Stimulated activated CD8-positive, alpha-beta memory T cell treated with anti-CD3 and anti-CD28 coated beads, Interleukin-12 subunit alpha, Interleukin-12 subunit beta, amount 100 ng/mL, for 1 hour (primary cell): Measurements from ENCODE around the gene MRPS18B.

Experiments used
- DNase-seq: peaks from one replicate; pipeline ENCODE4 v3.0.0-alpha.2; 2020; ENCODE audit warnings: low read depth

The MRPS18B gene

DNA sequence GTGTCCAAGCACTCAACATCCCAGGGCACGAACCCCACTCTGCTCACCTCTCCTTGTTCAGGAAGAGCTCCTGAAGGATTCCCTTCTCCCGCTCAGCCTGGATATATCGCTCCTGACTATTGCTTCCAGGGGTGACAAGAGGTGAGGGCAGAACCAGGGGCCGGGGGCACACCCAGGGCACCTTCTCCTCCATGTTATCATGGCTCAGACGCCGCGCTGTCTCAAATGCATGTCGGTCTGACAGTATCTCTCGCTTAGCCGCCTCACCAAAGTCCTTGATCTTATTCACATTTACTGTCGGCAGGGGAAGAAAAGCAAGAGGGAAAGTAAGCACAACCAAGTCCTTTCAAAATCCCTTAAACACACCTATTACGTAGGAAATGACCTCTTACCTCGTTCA is 13.7 kb upstream of the MRPS18B start:
- no peak for DNase-seq

DNA sequence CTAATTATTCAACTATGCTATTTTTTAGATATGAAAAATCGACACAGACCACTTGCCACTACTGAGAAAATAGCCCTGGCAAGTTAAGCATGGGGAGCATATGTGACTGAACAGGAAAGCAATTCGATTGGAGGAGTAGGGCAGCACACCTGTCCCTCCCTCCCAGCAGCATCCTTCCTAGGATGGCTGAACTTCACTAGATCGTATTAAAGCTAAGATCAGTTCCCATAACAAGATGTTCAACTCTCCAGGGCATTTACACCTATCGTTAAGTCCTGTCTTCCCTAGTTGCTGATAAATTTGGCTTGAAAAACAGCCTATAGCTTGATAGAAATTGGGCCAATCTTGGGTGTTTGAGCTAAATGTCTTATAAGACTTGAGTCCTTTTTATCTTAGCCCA is 7.6 kb upstream of the MRPS18B start:
- no peak for DNase-seq

DNA sequence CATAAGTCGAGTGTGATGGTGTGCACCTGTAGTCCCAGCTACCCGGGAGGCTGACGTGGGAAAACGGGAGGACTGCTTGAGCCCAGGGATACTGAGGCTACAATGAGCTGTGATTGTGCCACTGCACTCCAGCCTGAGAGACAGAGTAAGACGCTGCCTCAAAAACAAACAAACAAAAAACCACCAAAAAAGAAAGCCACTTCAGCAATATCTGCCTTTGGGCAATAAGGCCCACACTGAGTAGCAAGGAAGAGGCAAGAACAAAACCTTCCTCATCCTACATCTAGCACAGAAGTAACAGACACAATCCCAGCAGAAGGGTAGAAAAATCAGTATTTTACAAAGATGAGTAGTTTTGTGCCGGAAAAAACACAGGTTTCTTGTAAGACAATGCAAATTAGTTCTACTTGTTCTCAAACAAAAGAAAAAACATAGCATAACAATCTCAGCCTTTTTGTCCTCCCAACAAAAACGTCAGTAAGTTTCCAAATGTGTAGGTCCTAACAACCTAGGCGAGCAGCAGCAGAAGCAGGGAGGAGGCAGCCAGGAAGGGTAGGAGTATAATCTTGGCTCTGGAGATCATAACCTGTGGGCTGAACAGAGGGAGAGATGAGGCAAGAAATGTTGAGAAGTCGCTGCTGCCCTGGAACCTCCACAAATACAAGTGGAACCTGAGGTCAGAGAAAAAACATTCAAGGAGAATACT is 6.3 kb upstream of the MRPS18B start:
- no peak for DNase-seq

DNA sequence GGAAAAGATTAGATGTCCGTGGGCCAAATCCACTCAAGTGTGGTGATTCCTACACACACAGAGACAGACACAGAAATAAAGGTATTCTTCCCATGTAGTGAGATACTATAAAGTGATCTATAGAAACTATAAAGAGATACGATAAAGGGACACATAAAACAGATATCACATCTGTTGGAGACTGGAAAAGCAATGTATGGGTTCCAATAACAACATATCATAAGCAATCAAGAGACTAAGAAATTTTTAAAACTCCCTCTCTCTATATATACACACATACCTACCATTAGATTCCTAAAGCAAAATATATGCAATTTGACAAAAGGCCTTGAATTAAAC is 5.8 kb upstream of the MRPS18B start:
- no peak for DNase-seq

DNA sequence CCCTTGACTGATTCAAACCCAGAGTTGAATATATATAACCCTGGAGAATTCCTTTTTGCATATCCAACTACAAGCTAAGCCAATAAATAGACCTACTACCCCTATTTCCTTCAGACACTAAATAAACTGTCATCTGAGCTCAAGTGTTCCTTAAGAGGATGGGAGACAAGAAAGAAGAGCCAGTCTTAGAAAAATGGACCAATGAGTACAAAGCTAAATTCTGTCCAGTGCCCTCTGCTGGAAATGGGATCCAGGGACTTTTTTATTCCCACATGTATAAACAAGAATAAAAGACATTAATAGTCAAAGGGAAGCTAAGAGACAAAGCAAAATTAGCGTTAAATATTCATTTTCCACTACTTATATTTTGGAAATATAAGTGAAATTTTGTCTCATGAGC is 5.4 kb upstream of the MRPS18B start:
- DNase-seq = no peak

DNA sequence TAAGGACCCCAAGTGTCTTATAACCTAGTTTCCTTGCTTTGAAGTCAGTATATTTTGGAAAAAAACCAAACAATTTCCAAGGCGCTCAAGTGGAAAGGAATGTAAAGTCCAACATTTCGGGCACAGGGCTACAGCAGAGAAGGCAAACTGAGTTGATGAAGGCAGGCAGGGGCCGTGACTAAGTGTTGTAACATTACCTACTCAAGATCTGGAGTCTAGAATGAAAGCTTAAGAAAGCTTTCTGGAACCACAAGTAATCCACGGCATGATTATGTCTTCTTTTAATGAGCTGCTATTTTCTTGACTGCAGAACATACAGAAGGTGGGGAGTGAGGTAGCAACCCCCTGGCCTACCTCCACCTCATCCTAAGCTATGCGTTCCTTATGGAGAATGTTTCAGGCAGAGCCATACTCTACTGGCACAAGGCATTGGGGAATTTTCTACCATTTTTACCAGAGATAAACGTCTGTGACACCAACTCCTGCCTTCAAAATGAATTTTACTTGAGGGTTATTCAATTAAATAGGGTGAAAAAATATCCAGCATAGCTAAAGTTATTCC is 4.9 kb upstream of the MRPS18B start:
- DNase-seq = no peak

DNA sequence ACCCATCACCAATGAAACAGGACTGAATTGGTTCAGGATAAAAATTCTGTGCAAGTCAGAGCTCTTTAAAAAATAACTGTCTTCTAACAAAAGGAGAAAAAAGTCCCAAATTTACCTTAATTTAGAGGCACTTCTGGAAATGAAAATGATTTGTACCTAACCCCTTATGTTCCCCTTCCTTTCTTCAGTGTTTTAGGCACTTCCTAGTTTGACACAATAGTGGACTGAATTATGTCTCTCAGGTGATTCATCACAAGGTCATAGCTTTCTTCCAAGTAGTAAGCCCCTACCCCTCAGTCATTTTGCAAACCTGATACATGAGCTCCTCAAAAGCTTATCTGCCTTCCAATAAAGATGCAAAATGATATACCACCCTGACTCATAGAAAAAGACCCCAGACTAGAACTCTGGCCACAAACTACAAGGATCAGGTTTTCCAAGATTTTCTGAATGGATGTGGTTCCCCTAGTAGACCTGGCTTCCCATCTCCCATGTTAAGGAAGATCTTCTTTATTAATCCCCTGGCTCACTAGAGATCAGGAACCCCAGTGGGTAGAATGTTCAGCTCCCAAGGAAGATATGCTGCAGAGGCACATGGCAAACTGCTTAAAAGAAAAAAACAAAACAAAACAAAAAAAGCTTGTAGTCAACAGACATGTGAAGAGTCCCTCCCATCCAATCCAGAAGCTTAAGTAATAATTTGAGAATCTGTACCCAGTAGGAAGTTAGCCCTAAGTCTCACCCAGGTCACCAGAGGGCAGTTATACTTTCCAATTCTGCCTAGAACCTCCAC is 4.2 kb upstream of the MRPS18B start:
- DNase-seq = no peak

DNA sequence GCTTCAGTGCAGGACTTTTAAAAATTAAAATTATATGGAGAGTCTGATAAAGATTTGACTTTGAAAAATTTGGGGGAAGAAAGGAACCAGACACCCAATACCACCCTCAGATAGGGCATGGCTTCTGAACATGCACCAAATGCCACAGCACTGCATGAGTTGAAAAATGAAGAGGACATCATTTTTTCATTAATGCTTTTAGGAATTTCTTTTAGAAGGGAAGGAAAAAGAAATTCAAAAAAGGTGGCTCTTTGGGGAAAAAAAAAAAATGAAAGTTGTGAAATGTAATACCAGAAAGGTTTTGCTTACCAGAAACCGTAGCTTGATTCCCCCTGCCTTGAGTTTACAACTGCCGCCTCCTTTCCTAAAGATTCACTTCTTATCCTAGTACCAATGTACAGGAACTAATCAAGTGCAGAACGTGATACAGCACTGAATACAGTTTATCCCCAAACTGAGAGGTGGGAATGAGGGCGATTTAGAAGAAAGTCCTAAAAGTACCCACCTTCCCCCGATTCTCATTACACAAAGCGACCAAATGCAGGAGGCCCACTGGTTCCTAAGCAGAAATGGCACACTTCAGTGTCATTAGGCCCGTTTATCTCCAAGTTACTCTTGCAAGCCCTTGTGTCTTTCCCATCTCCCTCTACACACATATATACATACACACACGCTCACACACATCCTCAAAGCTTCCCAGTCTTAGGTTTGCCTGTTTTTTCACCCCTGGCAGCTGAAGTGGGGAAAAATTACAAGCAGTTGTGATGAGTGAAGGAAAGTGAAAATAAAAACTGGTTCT is 3.4 kb upstream of the MRPS18B start:
- no peak for DNase-seq

DNA sequence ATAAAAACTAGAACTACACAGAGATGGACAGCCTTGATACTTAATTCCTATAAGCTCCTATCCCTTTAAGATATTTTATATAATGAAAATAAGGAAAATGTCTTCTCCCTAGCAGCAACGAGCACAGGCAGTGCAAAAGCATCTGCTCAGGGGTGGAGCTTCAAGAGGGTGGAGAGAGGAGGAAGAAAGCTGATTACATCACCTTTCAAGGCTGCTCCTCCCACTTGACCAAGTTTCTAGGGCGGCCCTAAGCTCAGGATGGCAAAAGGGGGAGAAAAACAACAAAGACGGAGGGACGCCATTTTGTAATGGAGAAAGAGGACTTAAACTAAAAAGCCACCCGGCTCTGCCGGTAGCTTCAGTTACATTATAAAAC is 2.8 kb upstream of the MRPS18B start:
- DNase-seq = peak; percentile 80

DNA sequence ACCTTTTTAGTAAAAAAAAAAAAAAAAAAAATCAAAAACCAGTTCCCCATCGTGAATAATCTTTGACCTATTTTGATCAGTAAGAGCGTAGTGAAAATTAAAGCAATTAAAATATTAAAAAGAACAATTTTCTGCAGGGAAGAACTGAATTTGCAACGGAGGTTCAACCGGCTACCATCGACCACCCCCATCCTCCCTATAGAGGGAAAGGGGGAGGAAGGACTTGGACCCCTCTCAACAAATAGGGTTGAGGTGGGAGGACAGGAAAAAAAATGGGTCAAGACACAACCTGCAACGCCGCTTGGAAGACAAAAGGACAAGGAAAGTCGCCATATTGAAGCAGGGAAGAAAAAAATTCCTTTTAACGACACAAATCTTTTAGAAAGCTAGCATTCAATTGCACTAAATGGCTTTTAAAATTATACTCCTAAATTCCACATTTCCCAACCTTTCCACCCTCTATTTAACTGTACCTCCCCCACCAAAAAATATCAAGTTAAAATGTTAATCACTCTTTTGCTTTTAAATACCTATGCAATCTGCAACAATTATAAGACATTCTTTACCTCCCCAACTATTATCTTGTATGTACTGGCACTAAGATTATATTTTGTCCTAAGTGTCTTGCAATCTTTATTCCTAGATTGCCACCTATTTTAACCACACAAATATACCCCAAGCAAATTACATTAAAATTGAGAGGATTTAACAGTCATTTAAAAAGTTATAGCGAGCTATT is 2.3 kb upstream of the MRPS18B start:
- DNase-seq = peak; percentile 31

DNA sequence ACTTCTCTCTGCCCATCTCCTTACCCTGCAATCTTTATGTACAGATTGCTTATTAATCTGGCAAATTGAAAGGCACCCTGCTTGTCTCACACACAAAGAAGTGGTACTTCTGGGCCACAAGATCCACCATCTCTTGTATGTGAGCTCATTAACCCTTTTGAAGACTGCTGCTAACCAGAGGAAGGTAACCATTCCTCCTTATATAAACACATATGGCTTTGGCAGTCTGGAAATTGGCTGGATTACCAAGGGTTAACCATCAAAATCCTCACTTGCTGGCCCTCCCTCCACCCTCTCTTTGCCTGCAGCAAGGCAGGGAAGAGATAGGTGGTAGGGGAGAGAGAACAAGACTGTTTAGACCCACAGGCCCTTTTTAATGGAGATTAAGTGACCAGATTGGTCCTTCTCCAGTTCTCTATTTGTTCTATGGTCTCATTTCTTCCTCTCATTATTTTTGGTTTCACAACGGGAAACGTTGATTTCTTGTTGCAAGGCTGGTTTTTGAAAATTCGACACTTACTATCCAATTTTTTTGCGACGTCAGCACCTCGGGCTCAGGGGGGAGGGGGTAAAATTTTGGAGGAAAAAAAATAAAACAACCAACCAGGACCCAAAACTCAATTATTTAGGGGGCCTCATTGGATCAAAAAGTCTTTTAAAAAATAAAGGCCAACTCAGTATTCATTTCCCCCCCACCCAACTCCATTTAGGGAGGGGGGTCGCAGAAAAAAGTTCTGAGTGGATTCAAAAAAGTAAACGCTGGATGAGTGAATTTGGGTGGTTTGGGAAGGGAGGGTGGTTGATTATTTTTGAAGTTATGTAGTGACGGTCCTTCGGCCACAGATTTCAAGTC is 1.5 kb upstream of the MRPS18B start:
- DNase-seq = no peak

DNA sequence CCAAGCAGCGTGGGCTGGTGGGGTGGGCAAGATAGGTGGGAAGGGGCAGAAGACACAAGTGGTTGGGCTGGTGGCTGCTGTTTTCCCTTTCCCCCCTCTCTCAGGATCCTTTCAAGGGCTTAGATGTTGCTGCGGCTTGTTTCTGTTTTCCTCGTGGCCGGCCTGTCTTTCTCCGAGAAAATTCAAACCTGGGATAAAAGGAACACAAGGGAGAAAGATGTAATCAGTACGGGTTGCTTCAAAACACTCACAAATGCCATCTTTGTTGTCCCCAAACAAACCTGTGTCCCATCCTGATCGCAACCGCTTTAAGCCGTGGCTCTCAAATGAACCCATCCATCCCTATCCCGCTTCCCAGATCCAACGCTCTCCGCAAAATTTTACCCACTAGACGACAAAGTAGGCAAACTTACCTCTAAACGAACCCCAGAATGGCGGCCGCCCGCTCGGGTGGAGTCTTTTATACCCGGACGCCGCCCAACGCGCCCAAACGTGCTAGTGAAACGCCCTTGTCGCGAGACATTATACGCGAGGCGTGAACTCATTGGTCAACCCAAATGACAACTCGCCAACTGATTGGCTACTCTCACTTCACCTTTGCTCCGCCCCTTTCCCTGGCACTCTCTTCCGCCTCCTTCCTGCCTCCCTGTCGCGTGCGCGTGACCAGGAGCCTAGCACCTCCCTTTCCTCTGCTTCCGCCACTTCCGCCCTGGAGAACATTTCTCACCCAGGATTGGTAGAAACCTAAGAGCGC is 652 bp upstream of the MRPS18B start, which contains the start of gene PPP1R10:
Gene PPP1R10 (minus strand): TSS at position 433 of the 754 bp plus-strand sequence. CDS start 7,299 bp downstream, outside the sequence.
- DNase-seq = peak; percentile 97

DNA sequence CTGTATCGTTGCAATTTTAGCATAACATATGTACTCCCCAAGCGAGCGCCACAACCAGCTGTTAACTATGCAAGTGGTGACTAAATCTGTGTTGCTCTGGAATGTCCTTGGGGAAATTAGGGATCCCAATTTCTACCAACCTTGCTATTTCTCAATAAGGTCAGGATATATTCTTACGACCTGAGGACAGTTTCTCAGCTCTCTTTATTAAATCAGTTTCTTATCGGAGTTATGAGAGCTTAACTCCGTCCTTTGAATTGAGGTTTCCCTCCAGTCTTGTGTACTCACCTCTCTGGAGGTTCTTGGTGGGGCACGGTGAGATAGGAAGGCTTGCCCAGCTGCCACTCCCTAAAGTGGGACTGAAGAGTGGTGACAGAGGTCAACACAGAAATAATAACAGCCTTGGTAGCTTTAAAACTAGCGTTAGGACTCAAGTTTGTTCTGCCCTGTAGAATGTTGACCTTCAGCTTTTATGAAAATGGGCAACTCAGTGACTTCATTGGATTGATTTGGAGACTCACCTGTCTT is 694 bp downstream of the MRPS18B start:
- no peak for DNase-seq

DNA sequence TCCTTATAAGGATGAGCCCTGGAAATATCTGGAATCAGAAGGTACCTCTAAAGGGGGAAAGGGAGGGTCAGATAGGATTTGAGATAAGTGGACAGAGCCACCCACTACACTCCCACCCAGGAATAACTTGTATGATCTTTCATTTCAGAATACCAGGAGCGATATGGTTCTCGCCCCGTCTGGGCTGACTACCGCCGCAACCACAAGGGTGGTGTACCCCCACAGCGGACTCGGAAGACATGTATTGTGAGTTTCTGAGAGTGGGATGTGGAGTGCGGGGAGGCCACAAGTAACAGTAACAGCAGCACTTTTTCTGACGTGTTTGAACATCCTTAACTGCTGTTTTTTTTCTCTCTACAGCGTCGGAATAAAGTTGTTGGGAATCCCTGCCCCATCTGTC is 1.9 kb downstream of the MRPS18B start:
- no peak for DNase-seq

DNA sequence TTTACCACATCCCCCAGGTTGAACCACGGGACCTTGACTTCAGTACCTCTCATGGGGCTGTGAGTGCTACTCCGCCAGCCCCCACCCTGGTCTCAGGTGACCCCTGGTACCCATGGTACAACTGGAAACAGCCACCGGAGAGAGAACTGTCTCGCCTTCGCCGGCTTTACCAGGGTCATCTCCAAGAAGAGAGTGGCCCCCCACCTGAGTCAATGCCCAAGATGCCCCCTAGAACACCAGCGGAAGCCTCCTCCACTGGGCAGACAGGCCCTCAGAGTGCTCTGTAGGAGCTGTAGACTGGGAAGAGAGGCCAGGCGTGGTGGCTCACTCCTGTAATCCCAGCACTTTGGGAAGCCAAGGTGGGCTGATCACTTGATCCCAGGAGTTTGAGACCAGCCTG is 7.9 kb downstream of the MRPS18B start:
- no peak for DNase-seq

DNA sequence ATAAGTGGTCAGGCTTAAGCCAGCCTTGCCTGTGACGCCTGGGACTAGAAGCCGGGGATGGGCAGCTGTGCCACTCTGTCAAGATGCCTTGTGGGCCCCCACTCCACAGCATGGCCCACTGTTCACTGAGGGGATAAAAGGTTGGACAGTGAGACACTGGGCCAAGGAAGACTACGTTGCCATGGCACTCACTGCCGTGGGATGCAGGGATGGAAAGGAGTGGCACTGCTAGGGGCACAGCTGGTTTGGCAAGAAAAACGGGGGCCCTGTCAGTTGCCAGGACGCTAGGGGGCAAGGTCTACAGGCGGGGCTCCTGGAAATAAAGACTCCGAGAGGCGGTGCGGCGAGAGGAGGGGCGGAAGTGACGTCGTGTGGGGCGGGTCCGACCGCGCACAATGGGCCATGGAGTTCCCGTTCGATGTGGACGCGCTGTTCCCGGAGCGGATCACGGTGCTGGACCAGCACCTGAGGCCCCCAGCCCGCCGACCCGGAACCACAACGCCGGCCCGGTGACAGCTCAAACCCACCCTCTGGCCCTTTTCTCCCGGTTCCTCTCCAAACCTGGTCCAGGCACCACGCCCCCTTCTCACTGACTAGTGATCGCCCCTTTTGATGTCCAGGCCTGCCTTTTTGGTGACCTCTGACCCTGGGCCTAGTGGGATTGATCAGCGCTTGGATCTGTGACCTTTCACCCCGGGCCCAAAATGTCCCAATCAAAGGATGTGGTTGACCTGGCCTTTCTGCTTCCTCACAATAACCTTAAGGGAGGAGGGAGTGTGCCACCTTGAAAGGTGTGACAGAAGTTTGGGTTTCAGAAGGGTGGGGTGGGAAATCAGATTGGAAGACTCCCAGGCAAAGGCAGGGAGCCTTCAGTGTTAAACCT is 9.1 kb downstream of the MRPS18B start, which contains the start of gene ATAT1:
Gene ATAT1 (plus strand): TSS at position 391 of the 883 bp plus-strand sequence.
- DNase-seq = peak; percentile 84

DNA sequence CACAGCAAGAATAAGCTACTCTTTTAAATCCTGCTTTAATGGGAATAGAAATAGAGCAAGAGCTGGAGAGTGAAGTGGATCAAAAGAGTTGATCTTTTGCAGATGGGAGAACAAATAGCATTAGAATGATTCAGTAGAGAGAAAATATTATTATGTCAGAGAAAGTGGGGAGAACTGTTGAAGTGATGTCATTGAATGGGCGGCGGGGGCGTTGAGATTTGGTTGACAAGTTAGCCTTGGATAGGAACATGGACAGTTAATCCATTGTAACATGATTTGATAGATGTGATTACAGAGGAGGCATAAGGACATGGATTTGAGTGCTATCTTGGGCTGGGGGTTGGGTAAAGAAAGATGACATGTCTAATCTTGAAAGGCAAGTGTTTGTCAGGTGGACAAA is 18.2 kb downstream of the MRPS18B start:
- no peak for DNase-seq

DNA sequence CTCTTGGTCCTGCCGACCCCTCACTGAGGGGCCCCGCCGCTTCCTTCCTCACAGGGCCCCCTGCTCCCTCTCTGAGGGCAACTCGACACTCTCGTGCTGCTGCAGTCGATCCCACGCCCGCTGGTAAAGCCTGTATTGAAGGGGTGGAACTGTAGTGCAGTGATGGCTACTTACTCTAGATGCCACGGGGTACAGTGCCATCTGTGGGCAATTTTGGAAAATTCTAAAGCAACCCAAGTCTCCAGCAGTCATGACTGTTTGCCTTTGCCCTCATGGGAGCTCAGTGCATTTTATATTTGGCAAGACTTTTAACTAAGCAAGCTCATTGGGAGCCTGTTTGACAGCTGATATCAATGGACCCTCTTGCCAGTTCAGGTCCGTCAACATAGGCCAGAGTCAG is 22.8 kb downstream of the MRPS18B start:
- DNase-seq = no peak

DNA sequence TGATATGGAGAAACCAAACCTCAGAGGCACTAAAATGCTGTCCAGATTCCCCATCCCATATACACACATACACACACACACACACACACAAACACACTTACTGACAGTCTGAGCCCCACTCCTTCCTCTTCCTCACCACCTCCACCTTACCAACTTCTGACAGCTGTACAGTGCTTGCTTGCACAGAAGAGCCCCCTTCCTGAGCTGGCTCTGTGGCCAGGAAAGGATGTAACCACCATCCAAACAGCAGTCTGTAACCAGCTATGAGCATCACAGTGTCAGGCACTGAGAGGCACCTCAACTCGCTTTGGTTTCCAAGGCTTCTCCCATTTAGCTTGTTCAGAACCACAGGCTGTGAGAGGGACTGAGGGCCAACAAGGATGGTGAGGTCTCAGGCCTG is 23.4 kb downstream of the MRPS18B start:
- no peak for DNase-seq
